ENCODE data around the gene PSTPIP2. TPM values are rescaled to one million over a fixed set of nuclear protein-coding genes. Genes with fewer than 3 reads are reported as not detected.

The PSTPIP2 gene
- total RNA-seq, 1 donor: 21.2 TPM

DNA sequence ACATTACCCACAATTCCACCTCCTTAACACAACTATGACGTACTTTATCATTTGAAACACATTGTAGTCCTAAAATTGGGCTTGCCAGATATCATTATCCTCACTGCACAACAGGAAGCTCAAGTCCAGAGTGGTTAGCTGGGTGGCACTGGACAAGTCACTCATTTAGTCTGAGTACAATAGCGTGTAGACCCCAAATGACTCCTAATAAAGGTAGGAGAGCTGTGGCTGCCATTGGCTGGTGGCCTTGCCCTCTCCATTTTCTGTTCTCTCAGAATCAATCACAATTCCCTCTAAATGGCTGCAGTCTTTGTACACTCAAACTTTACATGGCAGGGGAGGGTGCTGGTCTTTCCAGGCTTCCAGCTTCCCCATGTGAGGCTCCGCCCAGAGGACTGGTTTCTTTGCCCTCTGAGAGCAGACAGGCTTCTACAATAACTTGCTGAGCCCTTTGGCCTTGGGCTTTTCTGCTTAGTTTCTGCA lies 11.7 kb downstream of the PSTPIP2 start:
- no peak for DNase-seq (ENCODE audit: low read depth)
- H3K4me3 ChIP-seq (ENCODE audit: low read depth, low read length): no peak overlapping the region
- TF ChIP-seq, protein P1, sequence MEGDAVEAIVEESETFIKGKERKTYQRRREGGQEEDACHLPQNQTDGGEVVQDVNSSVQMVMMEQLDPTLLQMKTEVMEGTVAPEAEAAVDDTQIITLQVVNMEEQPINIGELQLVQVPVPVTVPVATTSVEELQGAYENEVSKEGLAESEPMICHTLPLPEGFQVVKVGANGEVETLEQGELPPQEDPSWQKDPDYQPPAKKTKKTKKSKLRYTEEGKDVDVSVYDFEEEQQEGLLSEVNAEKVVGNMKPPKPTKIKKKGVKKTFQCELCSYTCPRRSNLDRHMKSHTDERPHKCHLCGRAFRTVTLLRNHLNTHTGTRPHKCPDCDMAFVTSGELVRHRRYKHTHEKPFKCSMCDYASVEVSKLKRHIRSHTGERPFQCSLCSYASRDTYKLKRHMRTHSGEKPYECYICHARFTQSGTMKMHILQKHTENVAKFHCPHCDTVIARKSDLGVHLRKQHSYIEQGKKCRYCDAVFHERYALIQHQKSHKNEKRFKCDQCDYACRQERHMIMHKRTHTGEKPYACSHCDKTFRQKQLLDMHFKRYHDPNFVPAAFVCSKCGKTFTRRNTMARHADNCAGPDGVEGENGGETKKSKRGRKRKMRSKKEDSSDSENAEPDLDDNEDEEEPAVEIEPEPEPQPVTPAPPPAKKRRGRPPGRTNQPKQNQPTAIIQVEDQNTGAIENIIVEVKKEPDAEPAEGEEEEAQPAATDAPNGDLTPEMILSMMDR (IDR thresholded peaks at IDR 0.05; ENCODE audit: insufficient read depth, low read depth, low read length): no peak

GRCh38 chr18:46055838-46056230 lies 16.2 kb downstream of the PSTPIP2 start:
- no peak for DNase-seq (ENCODE audit: low read depth)
- TF ChIP-seq, protein P1 (IDR thresholded peaks at IDR 0.05; ENCODE audit: insufficient read depth, low read depth, low read length): no peak
- no peak overlapping the region for H3K4me3 ChIP-seq (ENCODE audit: low read depth, low read length)

DNA sequence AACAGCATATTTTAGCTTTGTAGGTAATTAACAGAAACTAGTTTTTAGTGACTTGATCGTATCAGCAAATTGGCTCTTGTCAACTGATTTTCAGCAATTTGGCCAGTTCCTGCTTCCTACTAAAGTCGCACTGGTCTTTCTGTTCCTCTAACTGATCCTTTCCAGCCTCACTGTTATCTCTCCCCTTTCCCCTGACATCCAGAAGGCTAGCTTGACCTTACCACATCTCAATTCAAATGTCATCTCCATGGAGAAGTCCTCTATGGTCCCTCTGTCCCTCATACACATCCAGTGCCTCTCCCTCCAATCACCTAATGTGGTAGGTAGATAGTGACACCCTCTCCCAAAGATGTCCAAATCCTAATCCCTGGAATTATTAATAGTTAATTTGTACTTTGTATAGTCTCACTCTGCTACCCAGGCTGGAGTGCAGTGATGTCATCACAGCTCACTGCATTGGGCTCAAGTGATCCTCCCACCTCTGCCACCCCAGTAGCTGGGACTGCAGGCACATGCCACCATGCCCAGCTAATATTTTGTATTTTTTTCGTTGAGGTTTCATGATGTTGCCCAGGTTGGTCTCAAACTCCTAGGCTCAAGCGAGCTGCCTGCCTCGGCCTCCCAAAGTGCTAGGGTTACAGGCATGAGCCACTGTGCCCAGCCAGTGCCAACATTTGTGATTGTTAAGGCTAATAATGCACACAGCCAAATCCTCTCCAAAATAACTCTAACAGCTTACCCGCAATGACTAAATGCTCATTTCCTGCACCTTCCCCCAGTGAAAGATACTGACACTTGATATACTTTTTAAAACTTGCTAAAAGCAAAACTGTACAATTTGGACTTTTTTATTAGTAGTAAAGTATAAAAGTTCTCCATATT lies 16.9 kb downstream of the PSTPIP2 start:
- DNase-seq (ENCODE audit: low read depth): no peak
- TF ChIP-seq, protein P1 (IDR thresholded peaks at IDR 0.05; ENCODE audit: insufficient read depth, low read depth, low read length): no peak
- no peak overlapping the region for H3K4me3 ChIP-seq (ENCODE audit: low read depth, low read length)

- H3K4me3 ChIP-seq (ENCODE audit: low read depth, low read length): no peak overlapping the region
- TF ChIP-seq, protein P1 (IDR thresholded peaks at IDR 0.05; ENCODE audit: insufficient read depth, low read depth, low read length): no peak
- DNase-seq (ENCODE audit: low read depth): peak; percentile 32
Observed at GRCh38 chr18:46053368-46054095, 18.5 kb downstream of the PSTPIP2 start.

- H3K4me3 ChIP-seq (ENCODE audit: low read depth, low read length): no peak overlapping the region
- peak; percentile 80 for DNase-seq (ENCODE audit: low read depth)
- TF ChIP-seq, protein P1 (IDR thresholded peaks at IDR 0.05; ENCODE audit: insufficient read depth, low read depth, low read length): no peak
Observed at GRCh38 chr18:46051731-46052461, 20.2 kb downstream of the PSTPIP2 start.

GRCh38 chr18:46050268-46050667 lies 21.8 kb downstream of the PSTPIP2 start:
- DNase-seq (ENCODE audit: low read depth): no peak
- TF ChIP-seq, protein P1 (IDR thresholded peaks at IDR 0.05; ENCODE audit: insufficient read depth, low read depth, low read length): no peak
- no peak overlapping the region for H3K4me3 ChIP-seq (ENCODE audit: low read depth, low read length)

All from fibroblast of villous mesenchyme (primary cell).